NCI-H2196 (cell line): Measurements from ENCODE around the gene MMAA.
A peak's percentile ranks its signal among the peaks of the same experiment; 100 is the strongest.

Source experiments
- DNase-seq: peaks from one replicate; lab custom pipeline; 2025; ENCODE audit not compliant: unreplicated experiment; lab: John Stamatoyannopoulos, UW

Gene MMAA

GRCh38 chr4:145703850-145704497, 84.8 kb downstream of the MMAA start:
- DNase-seq: no peak

- peak; percentile 9 for DNase-seq
Observed at GRCh38 chr4:145709336-145709735, 90.2 kb downstream of the MMAA start.
